HG03025 (cell line): ENCODE data around the gene PLCB4.
A peak's percentile ranks its signal among the peaks of the same experiment; 100 is the strongest.

Experiments used
- ATAC-seq: cut with Tn5 transposase; IDR thresholded peaks from one replicate; pipeline ENCODE4 v1.9.1; 2021; ENCODE audit warnings: mild to moderate bottlenecking, moderate library complexity; ENCODE audit not compliant: unreplicated experiment, low FRiP score

The PLCB4 gene

DNA sequence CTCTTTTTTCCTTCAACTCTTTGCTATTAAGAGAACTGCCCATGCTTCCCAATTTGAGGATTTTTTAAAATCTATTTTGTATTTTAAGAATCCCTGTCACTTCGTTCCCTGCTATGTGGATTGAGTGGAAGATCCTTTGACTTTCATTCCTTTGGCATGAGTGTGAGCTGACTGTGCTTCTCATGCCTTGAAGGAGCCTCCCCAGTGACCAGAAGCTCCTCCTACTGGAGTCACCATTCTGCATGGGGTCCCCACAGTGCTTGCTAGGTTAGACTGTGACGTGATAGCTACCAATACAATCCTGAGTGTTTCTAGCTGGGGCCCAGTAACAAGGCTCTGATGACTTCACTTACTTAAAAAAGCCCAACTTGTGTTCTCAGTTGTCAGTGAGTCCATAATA, 341.1 kb downstream of the PLCB4 start:
- ATAC-seq = no peak

DNA sequence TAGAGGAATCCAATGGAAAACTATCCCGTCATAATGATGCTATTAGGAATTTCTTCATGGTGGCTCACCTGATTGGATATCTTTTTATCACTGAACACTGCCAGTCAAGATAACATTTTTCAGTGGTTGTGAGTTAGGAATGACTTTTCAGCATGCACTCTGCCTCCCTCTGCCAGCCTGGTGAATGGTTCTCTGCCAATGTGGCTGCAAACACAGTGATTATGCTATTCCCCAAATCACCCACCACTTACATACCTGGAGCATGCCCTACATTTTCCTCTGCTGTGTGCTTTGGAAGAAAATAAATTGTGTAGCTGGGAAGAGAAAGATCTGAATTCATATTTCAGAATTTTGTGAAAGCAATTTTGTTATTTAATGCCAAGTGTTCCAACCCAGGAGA, 342.9 kb downstream of the PLCB4 start:
- ATAC-seq = no peak

DNA sequence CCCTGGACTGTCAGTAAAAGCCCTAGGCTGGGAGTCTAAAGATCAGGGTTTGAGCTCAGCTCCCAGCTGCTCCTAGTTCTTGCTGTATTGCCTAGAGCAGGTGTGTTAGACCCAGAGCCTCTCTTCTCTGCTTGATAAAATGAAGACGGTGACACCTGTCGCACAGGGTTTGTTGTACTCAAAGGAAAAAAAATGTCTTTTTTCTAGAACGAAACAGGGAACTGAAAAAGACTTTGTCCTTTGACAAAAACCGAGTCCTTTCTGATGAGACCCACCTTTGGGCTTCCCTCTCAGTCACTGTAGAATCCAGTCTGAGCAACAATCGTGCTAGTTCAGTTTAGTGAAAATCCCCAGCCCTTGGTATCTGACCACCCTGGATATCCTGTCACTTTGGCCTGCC, 343.4 kb downstream of the PLCB4 start:
- peak; percentile 76 for ATAC-seq

DNA sequence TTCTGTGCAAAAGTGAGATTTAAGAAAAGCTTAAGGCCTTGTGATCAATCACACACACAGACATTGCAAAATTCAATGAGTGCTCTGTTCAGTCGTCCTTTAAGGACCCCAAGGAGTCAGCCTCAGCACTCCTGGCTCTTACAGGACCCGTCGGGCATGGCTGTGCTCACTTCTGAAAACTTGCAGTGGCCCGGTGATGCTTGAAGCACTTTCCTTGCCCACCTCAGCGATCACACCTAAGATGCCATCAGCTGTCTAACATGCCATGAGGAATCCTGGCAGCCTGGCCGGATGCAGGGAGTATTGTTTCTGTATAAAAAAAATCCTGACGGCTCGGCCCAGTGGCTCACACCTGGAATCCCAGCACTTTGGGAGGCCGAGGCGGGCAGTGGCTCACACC, 344.1 kb downstream of the PLCB4 start:
- no peak for ATAC-seq

DNA sequence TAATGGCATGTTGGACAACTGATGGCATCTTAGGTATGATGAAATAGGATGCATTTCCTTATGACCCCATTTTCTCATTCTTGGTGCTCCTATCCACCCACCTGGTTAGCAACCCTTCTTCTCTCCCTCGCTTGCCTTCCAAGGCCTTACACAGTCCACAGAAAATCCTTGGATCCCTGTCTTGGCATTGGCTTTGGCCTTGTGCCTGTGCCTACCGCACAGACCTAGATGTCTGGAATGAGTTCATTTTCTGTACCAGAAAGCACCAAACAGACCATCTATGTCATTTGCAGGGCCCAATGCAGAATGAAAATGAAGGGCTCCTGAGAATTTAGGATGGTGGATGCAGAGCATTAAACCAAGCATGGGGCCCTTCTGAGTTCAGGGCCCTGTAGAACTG, 346.5 kb downstream of the PLCB4 start:
- no peak for ATAC-seq

DNA sequence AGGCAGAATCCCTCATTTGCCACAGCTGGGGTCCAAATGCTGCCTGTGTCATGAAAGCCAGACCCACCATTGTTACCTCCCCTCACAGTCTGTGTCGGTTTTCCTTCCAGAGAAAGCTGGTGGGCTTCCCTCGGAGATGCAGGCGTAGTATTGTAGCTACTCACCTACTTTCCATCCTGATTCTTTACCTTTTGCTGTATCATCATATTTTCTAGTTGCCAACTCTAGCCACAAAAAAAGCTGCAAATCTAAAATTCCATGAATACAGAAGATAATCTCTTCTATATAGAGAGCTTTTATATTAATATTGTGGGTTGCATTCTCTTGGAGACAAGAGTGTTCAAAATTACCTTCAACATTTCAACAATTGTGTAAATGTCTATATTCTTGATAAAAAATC, 347.5 kb downstream of the PLCB4 start:
- ATAC-seq = no peak

DNA sequence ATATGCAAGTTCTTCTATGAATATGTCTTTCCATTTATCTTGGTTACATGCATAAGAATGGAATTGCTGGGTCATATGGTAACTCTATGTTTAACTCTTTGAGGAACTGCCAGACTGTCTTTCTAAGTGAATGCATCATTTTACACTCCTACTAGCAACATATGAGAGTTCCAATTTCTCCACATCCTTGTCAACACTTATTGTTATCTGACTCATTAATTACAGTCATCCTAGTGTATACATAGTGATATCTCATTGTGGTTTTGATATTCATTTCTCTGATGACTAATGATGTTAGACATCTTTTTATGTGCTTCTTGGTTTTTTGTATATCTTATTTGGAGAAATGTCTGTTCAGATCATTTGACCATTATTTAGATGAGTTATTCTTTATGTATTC, 348.8 kb downstream of the PLCB4 start:
- no peak for ATAC-seq

DNA sequence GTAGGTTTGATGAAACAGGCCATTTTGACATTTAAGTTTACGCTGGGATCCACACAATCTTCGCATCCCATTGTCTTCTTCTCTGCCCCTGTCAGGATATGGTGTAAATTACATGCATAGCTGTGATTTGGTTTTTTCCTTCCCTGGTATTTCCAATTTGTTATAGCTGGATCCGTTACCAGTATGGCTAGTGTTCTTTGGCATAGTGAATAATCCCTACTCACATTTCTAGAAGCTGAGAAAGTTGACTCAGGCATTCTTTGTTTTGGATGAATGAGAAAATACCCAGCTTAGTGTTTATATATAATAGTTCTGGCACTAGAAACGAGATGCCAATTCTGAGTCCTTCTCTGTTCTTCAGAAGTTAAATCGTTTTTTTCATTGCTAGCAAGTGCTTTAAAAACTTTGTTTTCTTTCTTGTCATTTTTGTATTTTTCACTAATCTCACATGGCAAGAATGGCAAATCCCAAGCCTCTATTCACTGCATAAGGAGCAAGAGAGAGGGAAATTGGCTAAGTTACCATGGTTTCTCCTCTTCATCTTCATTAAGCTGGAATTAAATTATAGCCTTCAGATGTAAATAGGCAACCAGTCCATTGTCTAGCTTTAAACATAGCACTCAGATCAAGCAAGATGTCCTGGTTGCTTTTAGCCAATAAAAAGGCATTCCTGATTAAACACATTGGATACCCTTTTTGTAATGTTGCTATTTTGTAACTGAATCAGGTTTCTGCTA, 353.6 kb downstream of the PLCB4 start:
- ATAC-seq = no peak

DNA sequence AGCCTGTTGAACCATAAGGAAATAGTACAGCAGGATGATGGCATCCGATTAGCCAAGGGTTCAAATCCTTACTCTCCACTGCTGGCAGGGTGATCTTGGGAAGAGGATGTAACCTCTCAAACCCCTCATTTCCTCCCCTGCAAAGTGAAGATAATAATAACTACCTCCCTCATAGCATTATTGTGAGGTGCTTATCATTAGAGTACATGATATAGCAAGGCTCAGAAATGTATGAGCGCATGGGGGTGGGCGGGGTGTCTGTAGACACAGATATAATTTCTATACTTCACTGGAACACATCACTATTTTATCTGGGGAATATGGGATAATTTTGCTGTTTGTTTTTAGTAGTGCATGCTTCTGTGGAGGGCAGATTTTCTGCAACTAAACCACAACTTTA, 355.7 kb downstream of the PLCB4 start:
- ATAC-seq = no peak

DNA sequence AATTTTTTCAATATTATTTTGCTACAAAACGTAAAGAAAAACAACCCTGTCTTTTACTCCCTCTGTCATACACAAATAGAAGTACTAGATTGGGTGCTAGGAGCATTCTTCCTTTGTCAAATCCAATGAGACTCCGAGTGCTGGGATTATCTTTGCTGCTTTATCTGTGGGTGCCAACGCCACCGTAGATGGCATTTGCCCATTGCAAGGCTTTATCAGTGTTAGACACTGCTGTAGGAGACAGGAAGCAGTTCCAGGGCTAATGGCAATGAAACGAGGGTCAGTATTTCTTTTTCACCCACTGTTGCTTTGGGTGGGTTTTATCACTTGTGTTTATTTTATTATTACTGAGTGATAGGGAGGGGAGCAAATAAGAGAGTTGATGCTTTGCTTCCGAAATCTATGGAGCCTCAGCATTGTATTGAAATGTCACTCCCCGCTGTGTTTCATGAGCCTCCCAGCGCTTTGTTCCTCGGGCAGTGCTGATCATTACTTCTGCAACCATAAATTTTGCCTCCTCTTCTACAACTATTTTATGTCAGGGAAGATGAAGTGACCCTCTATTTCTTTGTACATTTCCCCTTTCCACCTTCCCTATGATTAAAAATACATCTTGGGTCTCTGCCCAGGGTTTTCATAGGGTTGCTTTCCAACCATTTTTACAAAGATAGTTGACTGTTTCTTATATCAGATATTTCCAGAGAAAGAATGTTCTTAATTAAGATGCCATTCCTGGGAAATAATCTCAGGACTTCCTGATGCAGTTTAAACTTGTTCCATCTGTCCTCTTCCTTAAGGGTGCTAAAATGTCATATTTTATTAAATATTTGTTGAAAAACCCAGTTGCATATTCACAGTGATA, 358.8 kb downstream of the PLCB4 start:
- ATAC-seq = no peak

DNA sequence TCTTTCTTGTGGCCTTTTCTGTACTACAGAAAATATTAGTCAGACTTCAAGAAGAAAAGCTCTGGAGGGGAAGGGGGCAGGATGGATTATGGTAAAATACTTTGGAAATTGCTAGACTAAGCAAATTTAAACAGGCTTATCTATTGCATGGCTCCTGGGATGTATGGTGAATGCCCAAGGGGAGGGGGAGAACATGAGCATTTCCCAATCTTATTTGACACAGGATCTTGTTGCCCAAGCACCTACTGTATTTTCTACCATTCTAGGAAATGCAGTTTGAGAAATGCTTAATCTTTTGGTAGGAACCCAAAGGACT, 359.4 kb downstream of the PLCB4 start:
- no peak for ATAC-seq

DNA sequence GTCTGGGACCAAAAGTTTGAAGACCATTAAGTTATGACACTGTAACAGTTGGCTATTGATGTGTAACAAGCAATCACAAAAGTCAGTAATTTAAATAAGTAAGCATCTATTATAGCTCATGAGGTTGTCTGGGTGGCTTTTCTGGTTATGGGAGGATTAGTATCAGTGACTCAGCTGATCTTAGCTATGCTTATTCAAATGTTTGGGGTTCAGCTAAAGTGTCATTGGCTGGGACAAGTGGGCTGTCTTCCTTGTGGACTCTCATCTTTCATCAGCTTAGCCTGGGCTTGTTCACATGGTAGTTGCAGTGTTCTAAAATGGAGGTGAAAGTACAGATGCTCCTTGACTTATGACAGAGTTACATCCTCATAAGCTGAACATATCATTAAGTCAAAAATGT, 370.9 kb downstream of the PLCB4 start:
- ATAC-seq = no peak

DNA sequence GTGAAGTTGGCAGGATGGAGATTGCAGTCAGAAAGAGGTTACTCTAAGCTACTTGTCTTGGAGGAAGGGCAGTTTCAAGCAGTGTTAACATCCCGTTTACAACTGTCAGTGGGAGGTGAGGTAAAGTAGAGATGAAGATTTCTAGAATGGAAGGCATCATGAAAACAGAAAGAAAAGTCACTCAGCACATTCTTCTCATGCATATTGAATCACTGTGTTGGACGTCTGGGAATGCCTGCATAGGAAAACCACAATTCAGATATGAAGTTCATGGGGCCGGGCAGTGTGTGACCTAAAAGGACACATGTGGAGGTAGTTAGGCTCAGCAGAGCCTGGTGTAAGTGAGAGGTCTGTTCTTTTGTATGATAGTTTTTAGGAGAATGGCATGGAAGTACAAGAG, 372.0 kb downstream of the PLCB4 start:
- no peak for ATAC-seq

DNA sequence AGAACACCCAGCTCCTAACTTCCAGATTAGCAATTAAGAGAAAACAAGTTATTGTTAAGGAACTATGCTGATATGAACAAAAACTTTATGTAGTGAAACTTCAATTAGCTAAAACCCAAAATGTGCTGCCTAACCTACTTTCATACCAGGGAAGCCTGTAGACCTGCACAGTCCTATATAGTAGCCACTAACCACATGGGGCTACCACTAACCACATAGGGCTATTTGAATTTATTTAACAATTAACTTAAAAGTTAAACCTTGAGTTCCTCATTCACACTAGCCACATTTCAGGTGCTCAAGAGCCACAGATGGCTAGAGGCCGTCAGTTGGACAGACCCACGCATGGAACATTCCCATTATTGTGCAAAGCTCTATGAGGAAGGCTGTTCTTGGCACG, 373.1 kb downstream of the PLCB4 start:
- no peak for ATAC-seq

DNA sequence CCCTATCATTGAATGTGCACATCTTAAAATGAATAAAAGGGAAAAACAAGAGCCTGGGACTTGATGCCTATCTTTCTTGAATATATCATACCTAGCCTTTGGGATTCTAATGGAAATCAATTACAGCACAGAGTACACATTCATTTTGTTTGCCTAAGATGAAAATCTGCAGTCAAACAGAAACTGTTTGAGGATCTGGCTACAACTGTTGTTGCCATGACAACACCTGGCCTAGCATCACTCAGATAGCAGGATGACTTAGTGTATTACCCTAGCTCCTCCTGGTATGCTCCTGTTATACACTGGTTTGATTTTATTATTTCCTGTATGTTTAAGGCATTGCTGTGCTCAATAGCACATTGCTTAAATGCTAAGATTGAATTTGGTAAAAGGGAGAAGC, 374.0 kb downstream of the PLCB4 start:
- ATAC-seq = no peak

DNA sequence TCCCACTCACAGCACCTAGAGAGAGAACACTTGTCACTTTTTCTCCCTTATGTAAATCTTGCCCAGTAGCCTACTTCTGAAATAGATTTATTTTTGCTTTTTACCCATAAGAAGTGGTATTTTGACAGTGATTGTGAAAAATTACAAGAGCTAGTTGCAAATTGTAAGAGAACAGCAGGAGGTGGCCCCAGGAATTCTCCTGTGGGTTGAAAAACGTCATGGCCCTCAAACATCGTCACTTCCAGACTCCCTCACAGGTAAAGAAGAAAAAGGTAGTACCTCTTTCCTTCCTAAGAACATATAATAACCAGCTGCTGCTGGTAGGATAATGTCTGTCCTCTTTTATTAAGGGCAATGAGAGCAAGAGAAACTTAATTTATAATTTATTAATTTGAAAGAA, 376.0 kb downstream of the PLCB4 start:
- ATAC-seq = no peak

DNA sequence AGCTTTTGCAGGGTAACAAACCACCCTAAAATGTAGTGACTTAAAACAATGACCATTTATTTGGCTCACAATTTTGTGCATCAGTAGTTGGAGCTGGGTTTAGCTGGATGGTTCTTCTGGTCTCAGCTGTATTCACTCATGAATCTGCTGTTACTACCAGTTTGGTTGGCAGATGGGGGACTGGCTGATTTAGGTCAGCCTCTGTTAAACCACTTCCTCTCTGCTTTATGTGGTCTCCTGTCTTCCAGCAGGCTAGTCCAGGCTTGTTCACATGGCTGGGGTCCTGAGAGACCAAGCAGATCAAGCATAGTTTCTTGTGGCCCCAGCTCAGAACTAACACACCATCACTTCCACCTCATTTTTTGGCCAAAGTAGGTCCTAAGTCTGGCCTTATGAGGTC, 378.3 kb downstream of the PLCB4 start:
- no peak for ATAC-seq

DNA sequence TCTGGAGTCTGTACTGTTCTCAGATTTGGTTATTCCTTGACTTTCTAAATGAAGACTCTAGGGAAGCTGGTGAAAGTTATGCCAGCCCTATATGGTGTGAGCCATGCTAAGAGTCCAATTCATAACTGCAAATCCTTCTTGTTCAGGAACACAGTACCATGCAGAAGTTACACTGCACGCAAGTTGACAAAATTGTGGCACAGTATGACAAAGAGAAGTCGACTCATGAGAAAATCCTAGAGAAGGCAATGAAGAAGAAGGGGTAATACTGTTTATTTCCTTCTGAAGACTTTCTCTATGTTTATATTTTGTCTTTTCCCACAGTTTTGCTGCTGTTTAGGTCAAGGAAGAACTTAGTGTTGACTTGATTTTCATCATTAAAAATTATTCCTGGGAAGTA, 384.3 kb downstream of the PLCB4 start:
- ATAC-seq = no peak

DNA sequence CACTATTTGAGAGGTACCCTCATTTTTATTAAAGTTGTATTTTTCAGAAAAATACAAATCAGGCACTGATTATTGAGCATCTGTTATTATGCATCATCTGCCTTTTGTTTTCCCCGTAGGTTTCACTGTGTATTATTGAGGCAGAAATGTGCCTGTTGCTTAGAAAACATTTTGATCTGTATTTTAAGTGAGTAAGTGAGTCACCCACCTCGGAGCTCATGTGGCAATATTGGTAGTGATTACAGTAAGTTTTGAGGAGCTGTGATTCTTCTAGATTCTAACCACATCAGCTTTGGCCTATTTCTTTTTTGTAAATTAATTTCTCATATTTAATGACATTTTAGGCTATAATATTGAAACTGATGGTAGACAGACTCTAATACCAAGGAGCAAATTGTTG, 385.9 kb downstream of the PLCB4 start:
- ATAC-seq = no peak

DNA sequence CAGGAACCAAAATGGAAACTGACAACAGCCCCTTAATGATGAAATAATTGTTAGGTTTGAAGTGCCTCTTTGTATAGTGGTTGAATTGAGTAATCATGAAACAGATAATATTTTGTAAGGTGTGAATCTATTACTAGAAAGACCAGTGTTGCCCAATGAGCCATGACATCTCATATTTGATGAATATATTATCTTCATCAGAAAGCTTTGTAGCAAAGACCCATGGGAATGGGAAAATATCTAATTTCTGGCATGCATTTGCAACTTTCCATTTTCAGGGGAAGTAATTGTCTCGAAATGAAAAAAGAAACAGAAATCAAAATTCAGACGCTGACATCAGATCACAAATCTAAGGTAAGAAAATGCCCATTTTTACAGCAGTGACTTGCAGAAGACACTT, 388.2 kb downstream of the PLCB4 start:
- no peak for ATAC-seq

DNA sequence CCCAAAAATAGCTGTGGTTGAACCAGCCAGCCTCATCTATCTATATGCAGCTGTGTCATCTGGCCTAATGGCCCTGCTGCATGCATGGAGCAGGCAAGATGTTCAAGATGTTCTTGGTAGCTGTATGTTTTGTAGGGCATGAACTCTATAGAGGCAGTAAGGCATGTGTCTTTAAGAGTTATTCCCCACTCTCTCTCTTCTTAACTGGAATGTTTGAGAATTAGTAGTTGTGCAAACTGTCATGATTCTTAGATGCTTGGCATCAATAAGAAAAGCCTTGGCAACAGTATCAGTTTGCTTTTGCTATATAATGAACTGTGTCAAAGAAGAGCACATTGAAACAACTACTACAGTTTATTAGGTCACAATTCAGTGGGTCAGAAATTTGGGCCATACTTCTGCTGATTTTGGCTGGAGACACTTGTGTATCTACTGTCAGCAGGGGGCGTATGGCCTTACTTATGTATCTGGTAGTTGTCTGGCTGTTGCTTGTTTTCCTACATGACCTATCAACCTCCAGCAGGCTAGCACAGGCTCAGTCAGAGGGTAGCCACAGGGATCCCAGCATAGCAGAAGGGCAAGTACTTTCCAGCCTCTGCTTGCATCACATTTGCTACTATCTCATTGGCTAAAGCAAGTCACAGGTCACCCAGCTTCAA, 389.4 kb downstream of the PLCB4 start:
- no peak for ATAC-seq

DNA sequence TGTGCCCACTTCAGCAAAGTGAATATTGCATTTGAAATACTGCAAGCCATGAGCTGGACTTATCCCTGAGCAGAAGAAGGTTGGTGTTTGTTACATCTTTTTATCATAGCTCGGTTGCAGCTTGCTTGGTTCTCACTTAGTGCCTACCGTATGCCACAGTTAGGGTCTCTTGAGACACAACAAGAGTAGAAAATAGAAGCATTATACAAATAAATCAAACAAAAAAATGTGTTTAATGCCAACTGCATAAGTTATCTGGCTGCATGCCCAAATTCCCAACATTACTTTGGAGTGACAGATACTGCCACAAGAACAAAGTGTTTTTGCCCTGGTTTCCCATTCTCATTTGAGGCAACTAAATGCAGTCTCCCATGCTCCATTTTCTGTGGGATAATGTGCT, 391.6 kb downstream of the PLCB4 start:
- ATAC-seq = no peak
